EH (cell line): ENCODE data around the gene PGLYRP4.

Source experiments
- DNase-seq: peaks from one replicate; pipeline ENCODE4 v3.0.0-alpha.2; 2015; ENCODE audit warnings: low read depth

PGLYRP4 gene

DNA sequence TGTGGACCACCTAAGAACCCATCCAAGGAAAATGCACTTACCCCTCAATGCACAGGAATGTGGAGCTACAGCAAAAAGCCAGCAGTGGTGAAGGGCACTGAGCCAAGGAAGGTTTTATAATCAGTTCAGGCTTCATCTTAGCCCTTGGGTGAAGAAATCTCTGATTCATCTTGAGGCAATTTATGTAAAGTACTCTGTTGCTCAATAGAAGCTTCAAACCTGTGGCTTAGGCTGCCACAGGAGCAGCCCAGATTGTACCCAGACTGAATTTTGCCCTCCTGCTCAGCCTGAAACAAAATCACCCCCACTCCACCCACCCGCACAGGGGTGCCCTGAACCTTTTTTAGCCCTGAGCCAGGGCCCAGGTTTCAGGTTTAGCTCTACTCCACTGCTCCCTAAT lies 26.9 kb upstream of the PGLYRP4 start, which contains the start of gene S100A12:
S100A12 (minus strand) TSS at position 111 of the 400 bp plus-strand sequence. CDS start 1,029 bp downstream, outside the sequence.
- peak; percentile 70 for DNase-seq

DNA sequence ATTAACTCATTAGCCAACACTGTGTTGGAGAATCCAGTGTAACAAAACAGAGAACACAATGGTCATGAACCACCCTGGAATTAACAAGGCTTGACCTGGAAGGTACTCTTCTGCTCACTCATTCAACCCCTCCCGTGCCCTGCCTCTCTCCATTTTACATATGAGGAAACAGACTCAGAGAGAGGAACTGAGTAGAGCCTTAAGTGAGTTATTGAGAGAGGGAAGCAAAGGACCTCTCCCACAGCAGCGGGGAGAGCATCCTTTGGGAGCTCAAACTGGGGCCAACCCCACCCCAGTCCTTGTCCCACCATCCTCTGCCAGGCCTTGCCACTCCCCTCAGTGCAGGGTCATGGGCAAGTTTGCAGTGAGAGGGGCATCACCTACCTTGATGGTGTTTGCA lies 25.4 kb upstream of the PGLYRP4 start:
- DNase-seq: no peak

DNA sequence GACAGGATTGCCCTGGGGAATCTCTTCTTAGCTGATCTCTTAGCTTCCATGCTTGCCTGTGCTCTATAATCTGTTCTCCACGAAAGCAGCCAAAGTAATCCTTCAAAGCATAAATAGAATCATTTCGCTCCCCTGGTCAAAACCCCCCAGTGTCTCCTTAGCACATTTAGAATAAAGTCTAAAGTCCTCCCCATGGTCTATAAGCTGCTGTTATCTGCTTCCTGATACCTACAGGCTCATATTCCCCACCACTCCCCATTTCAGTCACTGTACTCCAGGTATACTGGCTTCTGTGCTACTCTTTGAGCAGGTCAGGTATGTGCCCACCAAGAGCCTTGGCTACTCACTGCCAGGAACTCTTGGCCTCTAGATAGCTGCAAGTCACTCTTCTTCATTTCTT lies 23.9 kb upstream of the PGLYRP4 start:
- DNase-seq: no peak

DNA sequence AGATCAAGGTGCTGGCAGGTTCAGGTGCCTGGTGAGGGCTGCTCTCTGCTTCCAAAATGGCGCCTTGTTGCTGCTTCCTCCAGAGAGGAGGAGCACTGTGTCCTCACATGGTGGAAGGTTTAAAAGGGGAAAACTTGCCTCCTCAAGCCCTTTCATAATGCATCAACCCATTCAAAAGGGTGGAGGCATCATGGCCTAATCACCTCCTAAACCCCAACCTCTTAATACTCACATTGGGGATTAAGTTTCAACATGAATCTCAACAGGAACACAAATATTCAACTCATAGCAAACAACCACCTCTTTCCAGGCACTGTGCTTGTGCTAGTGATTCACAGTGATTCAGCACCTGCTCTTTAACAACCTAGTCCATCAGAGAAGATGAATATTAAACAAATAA lies 22.6 kb upstream of the PGLYRP4 start:
- DNase-seq: no peak

DNA sequence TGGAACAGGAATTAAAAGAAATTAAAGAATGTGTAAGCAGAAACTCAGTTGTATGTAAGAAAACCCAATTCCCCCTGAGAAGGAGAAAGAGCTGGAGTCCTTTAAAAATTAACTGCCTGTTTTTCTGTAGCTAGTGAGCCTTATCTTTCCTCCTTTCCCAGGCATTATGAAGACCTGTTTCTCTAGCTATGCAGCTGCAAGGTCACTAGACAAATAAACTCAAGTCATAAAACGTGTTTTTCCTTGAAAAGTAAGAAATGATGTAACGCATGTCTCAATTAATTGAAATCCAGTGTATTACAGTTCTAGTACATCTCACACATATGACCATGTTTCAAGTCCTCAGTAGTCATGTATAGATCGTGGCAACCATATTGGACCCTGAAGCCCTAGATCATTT lies 21.5 kb upstream of the PGLYRP4 start:
- DNase-seq: no peak

DNA sequence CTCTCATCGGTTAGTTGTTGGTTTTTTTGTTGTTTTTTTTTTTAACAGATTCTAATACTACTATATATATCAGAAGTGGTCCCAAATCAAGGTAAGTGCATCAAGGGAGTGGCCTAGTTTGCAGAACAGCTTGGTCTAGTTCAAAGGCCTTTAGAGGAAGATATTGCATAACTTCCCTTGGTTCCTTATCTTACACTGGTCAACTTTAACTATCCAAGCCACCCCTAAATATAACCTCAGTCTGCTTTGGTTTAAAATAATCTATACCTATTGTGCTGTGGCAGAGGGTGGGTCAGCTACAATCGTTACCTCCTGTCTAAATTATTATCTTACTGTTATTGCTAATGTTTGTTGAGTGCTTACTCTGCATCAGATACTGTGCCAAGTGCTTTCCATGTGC lies 19.9 kb upstream of the PGLYRP4 start:
- no peak for DNase-seq

DNA sequence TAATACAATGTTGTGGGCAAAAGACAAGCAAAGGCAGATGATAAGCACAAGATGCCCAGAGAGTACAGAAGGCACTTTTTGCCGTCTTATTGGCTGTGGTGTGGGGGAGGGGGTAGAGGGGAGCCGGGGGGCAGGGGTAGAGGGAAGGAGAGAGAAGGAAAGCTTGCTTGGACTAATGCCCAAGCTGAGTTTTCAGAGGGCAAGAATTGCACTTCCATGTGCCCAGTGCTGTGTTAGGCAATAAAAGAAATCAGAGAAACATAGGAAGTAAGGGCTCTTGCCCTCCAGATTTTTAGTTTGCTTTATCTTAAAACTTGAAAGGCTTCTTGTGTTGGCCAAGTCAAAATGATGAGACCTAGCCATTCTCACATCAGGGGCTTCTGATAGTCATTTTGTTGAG lies 18.4 kb upstream of the PGLYRP4 start:
- no peak for DNase-seq

DNA sequence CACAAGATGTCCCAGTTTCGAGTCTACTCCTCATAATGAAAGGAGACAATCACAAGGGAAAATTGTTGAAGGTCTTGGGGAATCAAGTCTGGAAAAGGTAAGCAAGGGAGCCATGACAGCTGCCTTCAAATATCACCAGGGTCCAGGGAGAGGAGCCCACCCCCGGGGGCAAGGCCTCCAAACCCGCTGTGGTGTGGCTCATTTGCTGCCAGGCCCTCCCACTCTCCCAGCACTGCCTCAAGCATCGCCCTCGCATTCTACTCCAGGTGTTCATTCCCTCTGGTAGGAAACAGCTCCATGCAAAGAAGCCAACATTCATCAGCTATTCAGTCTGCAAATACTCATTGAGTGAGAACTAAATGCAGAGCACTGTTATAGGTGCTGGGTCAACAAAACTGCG lies 17.6 kb upstream of the PGLYRP4 start:
- DNase-seq: no peak

DNA sequence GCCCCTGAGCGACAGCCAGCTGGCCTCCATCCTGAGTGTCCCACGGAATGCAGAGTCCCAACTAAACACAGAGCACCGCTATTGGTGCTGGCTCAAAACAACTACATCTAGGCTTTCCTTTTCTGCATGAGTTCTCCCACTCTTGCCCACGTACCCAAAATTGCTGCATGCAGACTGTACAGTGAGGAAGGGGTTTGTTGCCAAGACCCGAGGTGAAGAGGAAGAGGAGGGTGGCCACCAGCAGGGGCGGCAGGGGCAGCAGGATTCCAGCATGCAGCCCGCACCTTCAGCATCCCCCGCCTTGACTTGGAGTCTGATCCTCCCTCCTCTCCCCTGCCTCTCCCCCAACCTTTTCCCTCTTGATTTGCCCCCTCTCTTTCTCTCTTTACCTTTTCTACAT lies 17.1 kb upstream of the PGLYRP4 start:
- DNase-seq: no peak

DNA sequence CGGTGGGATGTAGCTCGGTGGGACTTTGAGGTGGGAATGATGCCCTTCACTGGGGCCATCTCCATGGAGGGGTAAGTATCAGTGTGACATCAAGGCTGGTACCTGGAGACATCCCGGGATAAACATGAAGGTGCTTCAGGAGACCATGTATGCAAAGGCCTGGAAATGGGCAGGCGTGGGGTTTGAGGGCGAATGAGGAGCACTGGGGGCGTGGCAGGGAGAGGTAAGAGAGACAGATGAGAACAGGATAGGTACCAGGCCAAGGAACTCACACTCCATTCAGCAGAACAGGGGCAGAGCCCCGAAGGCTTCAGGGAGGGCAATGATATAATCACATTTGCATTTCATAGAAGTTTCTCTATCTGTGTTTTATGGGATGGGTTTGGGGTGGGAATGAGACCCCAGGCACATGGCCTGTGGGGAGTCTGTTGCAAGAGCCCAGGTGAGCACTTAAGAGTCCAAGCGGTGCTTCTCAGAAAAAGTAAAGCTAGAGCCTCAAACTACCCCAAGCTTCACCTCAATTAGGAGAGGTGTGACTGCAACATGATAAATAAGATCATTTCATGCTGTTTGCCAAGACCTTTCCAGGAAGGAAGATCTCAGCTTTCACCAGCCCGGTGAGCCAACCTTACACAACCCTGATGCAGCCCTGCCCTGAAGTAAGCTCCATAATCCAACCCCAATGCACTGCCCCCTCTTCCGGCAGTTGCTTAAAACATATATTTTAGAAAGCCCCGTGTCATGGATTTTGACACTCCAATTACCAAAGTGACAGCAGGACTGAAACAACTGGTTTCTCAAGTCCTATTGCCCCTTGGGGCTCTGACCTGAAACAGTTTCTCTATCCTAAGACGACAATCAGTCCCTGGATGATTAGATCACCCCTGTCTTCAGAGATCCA lies 16.4 kb upstream of the PGLYRP4 start:
- no peak for DNase-seq

DNA sequence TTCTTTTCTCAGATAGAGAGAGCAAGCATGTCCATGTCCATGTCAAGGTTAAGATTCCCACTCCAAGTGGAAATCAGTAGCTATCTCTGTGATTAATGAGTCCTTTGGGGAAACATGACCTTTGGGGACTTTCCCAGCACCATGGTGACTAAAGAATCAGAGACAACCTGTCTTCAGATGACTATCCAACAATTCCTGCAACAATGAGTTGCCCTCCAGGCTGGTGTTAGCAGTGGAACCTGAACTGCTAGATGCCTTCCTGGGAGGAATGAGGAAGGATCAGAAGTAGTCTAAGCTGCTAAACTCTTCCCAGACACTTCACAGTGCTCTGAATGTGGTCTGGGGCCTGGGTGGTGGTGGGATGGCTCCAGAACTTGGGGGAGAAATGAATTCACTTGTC lies 15.5 kb upstream of the PGLYRP4 start:
- no peak for DNase-seq

DNA sequence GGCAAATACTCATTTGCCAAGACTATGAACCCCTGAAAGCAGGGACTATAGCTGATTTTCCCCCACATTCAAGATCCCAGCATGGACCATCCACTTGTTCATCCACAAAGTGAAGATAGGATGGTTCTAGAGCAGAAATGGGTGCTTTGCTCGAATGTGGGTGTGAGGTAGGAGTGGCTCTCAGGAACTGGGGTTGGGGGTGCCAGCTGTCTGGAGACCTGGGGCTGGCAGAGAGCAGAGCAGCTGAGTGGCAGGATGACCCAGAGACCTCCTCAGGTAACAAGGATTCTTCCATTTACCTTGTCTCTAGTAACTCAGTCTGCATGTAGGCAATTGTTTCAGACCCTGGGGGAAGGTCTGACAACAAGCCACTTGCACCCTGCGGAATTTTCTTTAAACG lies 15.0 kb upstream of the PGLYRP4 start:
- DNase-seq: no peak

DNA sequence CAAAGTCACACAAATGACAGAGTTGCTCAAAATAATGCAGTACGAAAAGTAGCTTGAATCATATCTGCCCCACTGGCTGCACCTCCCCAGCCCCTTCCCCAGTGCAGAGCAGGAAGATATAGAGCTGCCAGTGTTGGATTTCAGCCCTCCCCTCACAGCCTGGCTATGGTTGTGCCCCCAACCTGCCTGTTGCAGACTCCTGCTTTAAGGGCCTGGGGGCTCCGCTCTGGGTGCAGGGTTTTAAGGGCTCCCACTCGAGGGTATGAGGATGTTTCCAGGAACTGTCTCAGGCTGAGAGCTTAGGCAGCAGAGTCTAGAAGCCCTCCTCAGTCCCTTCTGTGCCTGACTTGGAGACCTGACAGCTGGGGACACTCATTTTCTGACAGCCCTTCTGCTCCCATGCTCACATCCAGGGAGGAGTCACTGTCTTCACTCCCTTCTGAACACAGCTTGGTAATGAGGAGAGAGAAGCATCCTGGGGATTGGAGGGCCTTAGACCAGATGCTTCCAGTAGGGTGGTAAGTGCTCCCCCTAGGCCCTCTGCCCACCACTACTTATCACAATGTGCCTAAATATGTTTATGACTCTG lies 13.6 kb upstream of the PGLYRP4 start:
- no peak for DNase-seq

DNA sequence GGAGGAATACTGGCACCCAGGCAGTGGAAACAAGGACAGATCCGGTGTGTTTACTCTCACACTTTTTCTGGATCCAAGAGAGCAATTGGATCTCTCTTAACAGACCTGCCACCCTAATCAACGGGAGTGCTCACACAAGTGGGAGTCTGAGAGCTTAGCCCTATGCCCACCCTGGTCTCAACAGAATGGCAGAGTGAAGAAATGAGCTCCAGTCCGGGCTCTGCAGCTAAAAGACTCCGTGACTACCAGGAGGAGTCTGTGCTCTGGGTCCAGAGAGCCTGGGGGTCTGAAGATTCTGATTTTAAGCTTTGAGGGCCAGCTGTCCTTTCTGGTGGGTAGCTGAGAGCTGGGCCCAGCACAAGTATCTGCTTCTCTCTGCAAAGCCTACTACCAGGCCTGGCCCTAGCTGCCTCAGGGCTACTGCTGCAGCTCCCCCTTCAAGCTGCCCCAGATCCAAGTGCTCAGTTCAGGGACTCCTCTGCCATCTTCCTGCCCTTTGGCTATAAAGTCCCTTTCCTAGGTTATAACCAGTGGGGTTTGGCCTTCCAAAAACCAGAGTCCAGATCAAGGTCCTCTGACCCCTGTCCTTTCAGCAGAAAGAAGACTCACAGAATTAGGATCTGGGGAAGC lies 13.0 kb upstream of the PGLYRP4 start:
- no peak for DNase-seq

DNA sequence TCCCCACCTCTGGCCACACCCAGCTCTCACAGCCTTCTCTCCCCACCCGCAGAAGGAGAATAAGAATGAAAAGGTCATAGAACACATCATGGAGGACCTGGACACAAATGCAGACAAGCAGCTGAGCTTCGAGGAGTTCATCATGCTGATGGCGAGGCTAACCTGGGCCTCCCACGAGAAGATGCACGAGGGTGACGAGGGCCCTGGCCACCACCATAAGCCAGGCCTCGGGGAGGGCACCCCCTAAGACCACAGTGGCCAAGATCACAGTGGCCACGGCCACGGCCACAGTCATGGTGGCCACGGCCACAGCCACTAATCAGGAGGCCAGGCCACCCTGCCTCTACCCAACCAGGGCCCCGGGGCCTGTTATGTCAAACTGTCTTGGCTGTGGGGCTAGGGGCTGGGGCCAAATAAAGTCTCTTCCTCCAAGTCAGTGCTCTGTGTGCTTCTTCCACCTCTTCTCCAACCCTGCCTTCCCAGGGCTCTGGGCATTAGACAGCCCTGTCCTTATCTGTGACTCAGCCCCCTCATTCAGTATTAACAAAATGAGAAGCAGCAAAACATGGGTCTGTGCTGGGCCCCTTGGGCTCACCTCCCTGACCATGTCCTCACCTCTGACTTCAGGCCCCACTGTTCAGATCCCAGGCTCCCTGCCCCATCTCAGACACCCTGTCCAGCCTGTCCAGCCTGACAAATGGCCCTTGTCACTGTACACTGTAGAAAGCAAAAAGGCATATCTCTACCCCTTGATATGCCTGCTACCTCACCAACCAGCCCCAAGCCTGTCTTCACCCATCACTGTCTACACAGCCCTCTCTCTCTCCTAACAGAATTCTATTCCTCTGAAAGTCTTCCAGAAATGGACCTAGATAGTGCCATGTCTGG lies 12.2 kb upstream of the PGLYRP4 start:
- DNase-seq: no peak

DNA sequence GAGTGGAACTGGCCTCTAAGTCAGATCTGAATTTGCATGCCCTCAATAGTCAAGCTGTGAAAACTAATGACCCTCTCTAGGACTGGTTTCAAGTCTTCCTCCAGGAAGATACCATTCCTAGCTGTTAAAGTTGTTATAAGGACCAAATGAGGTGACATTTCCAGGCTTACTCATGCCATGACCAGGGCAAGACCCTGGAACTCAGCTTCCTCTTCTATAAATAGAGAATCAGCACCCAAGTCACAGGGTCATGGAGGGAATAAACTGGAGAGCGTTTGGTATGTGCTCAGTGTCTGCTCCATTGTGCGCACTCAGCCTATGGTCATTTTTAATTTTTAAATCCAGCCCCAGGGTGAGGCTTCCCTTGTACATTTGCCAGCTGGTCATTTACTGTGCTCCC lies 11.5 kb upstream of the PGLYRP4 start:
- no peak for DNase-seq

DNA sequence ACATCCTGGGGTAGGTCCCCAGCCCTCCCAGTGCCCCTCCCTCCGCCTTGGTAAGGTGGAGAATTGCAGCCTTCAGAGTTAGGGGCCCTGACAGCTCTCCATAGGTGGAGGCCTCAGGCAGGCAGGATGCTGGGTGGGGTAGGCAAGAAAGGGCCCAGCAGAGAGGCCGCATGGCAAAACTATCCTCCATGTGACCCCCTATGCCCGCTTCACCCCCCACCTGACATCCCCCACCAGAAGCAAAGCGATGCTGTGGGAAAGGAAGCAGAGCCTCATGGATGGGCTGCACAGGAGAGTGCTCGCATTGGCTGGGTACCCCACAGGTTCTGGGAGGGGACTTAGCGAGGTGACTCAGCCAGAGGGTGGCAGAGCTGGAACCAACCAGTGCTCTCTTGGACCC lies 10.6 kb upstream of the PGLYRP4 start:
- DNase-seq: no peak

DNA sequence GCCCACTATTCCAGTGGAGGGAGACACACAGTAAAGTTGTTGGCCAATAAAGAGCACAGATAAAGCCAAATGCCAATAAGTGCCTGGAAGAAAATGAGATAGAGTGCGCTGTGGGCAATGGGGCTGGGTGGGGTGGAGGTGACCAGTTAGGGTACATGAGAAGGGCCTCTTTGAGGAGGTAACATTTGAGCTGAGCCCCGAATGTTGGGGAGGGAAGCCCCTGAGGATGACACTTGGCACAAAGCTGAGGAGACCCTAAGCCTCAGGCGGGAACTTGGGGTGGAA lies 10.0 kb upstream of the PGLYRP4 start:
- DNase-seq: no peak

DNA sequence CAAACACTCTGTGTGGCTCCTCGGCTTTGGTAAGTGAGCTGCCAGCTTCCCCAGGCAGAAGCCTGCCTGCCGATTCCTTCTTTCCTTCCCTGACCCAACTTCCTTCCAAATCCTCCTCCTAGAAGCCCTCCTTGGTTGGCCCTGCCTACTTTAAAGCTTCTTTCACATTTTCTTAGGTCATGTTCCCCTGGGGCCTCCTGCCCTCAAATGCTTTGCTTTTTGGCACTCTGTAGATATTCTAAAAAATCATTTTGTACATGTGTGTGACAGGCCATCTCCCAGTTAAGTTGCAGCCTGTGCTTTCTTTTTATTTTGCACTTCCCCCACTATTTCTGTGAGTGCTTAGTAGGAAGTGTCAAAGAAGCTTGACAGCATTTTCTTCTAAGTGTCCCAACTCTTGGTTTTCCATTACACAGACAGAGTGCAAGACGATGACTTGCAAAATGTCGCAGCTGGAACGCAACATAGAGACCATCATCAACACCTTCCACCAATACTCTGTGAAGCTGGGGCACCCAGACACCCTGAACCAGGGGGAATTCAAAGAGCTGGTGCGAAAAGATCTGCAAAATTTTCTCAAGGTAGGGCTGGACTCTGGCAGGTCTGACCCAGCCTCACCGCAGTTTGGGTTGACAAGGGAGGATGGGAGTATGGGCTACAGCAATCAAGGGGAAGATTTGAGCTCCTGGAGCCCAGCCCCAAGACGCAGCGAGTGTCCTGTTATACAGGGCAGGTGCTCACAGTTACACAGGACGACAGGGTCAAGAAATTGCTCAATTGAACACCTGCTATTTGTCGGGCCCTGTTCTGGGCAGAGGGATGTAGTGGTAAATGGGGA lies 9.4 kb upstream of the PGLYRP4 start, which contains the start of gene S100A9:
S100A9 (plus strand) TSS at position 2 of the 838 bp plus-strand sequence; CDS start at position 432, 430 bp downstream.
- DNase-seq: no peak

DNA sequence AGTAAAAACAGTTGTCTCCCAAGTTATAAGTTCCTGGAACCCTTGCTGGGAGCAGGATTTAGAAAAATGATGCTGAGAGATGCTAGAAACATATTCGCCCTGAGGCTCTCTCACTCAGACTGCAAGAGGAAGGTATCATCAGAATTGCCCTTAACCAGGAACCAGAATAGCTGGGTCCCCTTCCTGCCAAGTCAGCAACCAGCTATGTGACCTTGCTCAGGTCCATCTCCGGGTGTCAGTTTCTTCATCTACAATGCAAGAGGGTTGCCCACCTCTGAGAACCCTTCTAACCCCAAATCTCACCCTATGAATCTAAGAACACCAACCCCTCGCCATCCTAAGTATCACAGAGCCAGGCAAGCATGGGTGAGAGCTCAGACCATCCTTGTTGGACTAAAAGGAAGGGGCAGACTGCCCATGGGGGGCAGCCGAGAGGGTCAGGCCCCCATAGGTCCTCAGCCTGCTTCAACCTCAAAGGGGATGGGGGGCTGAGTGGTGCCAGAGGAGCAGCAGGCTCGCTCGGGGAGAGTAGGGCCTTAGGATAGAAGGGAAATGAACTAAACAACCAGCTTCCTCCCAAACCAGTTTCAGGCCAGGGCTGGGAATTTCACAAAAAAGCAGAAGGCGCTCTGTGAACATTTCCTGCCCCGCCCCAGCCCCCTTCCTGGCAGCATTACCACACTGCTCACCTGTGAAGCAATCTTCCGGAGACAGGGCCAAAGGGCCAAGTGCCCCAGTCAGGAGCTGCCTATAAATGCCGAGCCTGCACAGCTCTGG lies 8.6 kb upstream of the PGLYRP4 start:
- DNase-seq: no peak
